Upper lobe of right lung (tissue), 1 donor: Measurements from ENCODE around the gene PTPRS. TPM values are rescaled to one million over a fixed set of nuclear protein-coding genes. Genes with fewer than 3 reads are reported as not detected.

ENCODE experiments used
- ATAC-seq: fragments of 200-7000 bp; cut with Tn5 transposase; one replicate; pipeline ENCODE4 v1.9.1; 2020; ENCODE audit warnings: mild to moderate bottlenecking, moderate library complexity
- DNase-seq: peaks from one replicate; pipeline ENCODE4 v3.0.0-alpha.2; 2020
- H3K27ac ChIP-seq: fragments of 200-600 bp; one replicate; pipeline ENCODE4 v1.8.0; 2022
- H3K27me3 ChIP-seq: fragments of 200-600 bp; one replicate; pipeline ENCODE4 v1.8.0; 2022; ENCODE audit warnings: mild to moderate bottlenecking
- H3K36me3 ChIP-seq: fragments of 200-600 bp; one replicate; pipeline ENCODE4 v1.8.0; 2022
- H3K4me1 ChIP-seq: fragments of 200-600 bp; one replicate; pipeline ENCODE4 v1.8.0; 2022
- H3K4me3 ChIP-seq: fragments of 200-600 bp; one replicate; pipeline ENCODE4 v1.8.0; 2022; ENCODE audit warnings: mild to moderate bottlenecking
- H3K9me3 ChIP-seq: fragments of 200-600 bp; one replicate; pipeline ENCODE4 v1.8.0; 2022
- CTCF ChIP-seq: fragments of 200-600 bp; IDR thresholded peaks from one replicate; pipeline ENCODE4 v1.8.0; 2022; ENCODE audit warnings: antibody characterized with exemption
- intact Hi-C: fragments of 100-400 bp; cut with DNase I; formaldehyde crosslinking; loops from one replicate; pipeline ENCODE4 v1.11.0; 2022
- total RNA-seq: library from RNA; stranded (reverse); fragmentation: NEBNext Ultra II Directional; extraction: Animal tissue kit (Norgen Biotek cat#: 25700); gene quantifications from one replicate; pipeline ENCODE4 v1.2.1, GENCODE V29; 2021
- donor health status: DM: no; HTN: yes; CAD: no; lungs with severe emphysema.

Gene PTPRS
- total RNA-seq, 1 donor from 2014 or later = 131 TPM

- H3K27ac ChIP-seq = no peak overlapping the region
- ATAC-seq = no peak
- no peak for DNase-seq
- no peak overlapping the region for H3K4me3 ChIP-seq
- no peaks in the 10 kb centered on the region for H3K9me3 ChIP-seq
- no peaks in the 10 kb centered on the region for H3K36me3 ChIP-seq
- peaks cover 10% of the 10 kb centered on the region for H3K4me1 ChIP-seq
- intact Hi-C loops = no loop called here
- H3K27me3 ChIP-seq = peaks cover 56% of the 10 kb centered on the region
- no peak for TF ChIP-seq CTCF
These were observed 1.9 kb downstream of the PTPRS start for GRCh38 chr19:5338656-5339197.

- intact Hi-C loops = no loop called here
- peaks cover 10% of the 10 kb centered on the region for H3K4me1 ChIP-seq
- ATAC-seq = no peak
- peaks cover 56% of the 10 kb centered on the region for H3K27me3 ChIP-seq
- no peaks in the 10 kb centered on the region for H3K9me3 ChIP-seq
- no peak for DNase-seq
- H3K36me3 ChIP-seq = no peaks in the 10 kb centered on the region
- no peak overlapping the region for H3K4me3 ChIP-seq
- no peak for TF ChIP-seq CTCF
- H3K27ac ChIP-seq = no peak overlapping the region
These were observed 2.6 kb downstream of the PTPRS start for GRCh38 chr19:5337708-5338655.

- H3K4me3 ChIP-seq = no peak overlapping the region
- peaks cover 10% of the 10 kb centered on the region for H3K4me1 ChIP-seq
- no peak for TF ChIP-seq CTCF
- no peak overlapping the region for H3K27ac ChIP-seq
- intact Hi-C loops = no loop called here
- H3K27me3 ChIP-seq = peaks cover 56% of the 10 kb centered on the region
- ATAC-seq = no peak
- no peaks in the 10 kb centered on the region for H3K36me3 ChIP-seq
- DNase-seq = no peak
- H3K9me3 ChIP-seq = no peaks in the 10 kb centered on the region
These were observed 3.5 kb downstream of the PTPRS start for GRCh38 chr19:5337126-5337525.

GRCh38 chr19:5336195-5336965 is 4.2 kb downstream of the PTPRS start:
- DNase-seq (no peak), ATAC-seq (no peak)
- Histone ChIP-seq H3K36me3 (no peaks in the 10 kb centered on the region), H3K27ac (no peak overlapping the region), H3K27me3 (peaks cover 56% of the 10 kb centered on the region), H3K4me3 (no peak overlapping the region), H3K4me1 (peaks cover 10% of the 10 kb centered on the region), H3K9me3 (no peaks in the 10 kb centered on the region)
- intact Hi-C loops = no loop called here
- TF ChIP-seq CTCF = no peak

GRCh38 chr19:5335593-5335992 is 5.0 kb downstream of the PTPRS start:
- Histone ChIP-seq H3K4me1 (peaks cover 10% of the 10 kb centered on the region), H3K9me3 (no peaks in the 10 kb centered on the region), H3K27ac (no peak overlapping the region), H3K4me3 (no peak overlapping the region), H3K27me3 (peaks cover 56% of the 10 kb centered on the region), H3K36me3 (no peaks in the 10 kb centered on the region)
- DNase-seq (no peak), ATAC-seq (no peak)
- intact Hi-C loops = no loop called here
- TF ChIP-seq CTCF = no peak
